Measurements from ENCODE around the gene TUBB1. TPM values are rescaled to one million over a fixed set of nuclear protein-coding genes. Genes with fewer than 3 reads are reported as not detected.

The TUBB1 gene
- polyA plus RNA-seq, 4 donors: 1.5 to 3.4 (median 1.9) TPM

GRCh38 chr20:59016795-59017492, 2.3 kb upstream of the TUBB1 start:
- DNase-seq (ENCODE audit: low read depth in 4 of 4, low spot score in 3 of 4): no peak

GRCh38 chr20:59017493-59018231, 1.6 kb upstream of the TUBB1 start:
- DNase-seq (ENCODE audit: low read depth in 4 of 4, low spot score in 3 of 4): no peak

DNA sequence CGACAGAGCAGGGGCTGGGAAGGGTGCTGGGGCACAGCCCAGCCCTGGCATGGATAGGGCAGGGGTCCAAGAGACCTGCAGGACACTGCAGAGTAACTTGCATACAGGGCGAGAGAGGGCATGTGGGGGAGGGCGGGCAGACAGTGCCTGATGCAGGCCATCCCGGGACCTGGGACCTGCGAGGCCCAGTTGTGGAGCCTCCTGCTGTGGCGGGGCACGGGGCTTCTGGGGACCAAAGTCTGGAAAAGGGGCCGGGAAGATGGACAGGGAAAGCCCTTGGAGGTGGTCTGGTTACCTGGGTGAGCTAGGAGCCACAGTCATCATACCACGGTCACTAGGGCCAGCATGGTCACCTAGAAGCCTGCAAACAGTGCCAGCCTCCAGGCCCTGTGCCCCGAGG, 412 bp upstream of the TUBB1 start:
- no peak for DNase-seq (ENCODE audit: low read depth in 4 of 4, low spot score in 3 of 4)

- no peak for DNase-seq (ENCODE audit: low read depth in 4 of 4, low spot score in 3 of 4)
These were observed 1.8 kb downstream of the TUBB1 start for GRCh38 chr20:59020938-59021551.

DNA sequence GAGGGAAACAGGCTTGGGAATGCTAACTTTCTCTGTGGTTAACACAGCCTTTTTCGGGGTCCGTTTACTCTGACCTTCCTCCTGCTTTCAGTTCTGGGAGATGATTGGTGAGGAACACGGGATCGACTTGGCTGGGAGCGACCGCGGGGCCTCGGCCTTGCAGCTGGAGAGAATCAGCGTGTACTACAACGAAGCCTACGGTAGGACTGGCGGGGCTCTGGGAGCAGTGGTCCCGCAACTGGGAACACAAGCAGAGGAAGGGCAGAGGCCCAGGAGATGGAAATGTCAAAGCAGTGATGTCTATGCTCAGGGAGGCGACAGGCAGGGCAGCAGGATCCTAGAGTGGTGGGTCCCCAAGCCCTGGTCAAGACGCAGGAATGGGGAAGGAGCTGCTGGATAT, 3.5 kb downstream of the TUBB1 start:
- DNase-seq (ENCODE audit: low read depth in 4 of 4, low spot score in 3 of 4): no peak

GRCh38 chr20:59023616-59024015, 4.4 kb downstream of the TUBB1 start:
- no peak for DNase-seq (ENCODE audit: low read depth in 4 of 4, low spot score in 3 of 4)

GRCh38 chr20:59024111-59024530, 4.9 kb downstream of the TUBB1 start:
- no peak for DNase-seq (ENCODE audit: low read depth in 4 of 4, low spot score in 3 of 4)

DNA sequence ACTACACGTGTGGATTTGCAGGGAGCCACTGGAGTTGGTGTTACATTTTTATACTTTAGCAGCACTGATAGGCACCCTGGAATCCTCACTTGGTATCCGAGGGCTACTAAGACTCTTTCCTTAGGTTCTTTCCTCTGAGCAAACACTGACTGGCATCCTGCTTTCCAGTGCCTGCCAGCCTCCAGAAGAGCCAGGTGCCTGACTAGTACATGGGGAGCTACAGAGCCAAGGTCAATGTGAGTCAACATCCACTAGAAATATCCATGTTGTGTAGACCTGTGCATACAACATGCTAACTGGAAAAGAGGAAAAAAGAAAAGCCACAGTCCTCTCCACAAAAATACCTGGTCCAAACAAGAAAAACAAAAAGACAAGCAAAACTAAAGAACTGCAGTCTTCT, 5.9 kb downstream of the TUBB1 start:
- DNase-seq (ENCODE audit: low read depth in 4 of 4, low spot score in 3 of 4): no peak

DNA sequence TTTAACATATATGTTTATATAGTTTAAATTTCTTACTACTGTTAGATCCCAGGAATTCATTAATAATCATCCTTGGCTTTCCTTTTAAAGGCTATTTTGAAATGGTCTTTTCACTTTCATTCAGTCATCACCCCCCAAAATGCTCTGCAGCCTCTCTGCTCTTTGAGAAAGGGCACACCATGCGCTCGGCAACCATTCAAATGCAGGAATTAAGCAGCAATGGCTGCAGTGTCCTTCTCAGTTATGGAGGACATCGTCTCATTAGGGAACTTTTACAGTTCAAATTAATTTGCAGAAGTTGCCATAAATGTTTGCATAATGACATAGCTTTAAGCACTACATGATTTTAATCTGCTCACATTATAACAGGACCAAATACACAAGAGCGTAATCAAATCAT, 6.3 kb downstream of the TUBB1 start:
- DNase-seq (ENCODE audit: low read depth in 4 of 4, low spot score in 3 of 4): no peak

DNA sequence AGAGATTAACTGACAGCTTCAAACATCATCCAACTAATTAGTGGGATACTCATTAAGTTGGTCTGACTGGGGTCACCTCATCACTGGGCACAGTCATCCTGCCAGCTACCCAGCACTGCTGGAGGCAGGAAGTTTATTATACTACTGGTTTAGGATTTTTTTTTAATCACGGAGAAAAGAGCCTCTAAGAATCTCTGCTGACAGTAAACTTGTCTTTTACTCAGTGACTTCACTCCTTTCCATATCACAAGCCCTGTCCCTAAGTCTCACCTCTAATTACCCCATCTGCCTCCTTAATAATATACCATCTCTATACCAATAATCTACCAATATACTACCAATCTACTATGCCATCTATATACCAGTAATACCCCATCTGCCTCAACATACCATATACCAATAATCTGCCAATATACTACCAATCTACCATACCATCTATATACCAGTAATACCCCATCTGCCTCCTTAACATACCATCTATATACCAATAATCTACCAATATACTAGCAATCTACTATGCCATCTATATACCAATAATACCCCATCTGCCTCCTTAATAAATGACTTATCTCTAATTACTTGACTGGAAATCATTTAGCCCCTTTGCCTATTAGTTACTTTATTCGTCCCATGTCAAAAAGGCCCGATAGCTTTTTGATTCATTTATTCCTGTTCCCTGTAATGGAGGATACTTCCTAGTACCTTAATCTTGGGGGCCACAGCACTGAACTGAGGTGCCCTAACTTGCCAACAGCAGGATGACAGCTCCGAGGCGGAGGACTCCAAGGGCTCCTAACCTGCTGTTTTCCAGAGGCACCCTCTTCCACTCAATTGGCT, 7.9 kb downstream of the TUBB1 start:
- DNase-seq (ENCODE audit: low read depth in 4 of 4, low spot score in 3 of 4): no peak

DNA sequence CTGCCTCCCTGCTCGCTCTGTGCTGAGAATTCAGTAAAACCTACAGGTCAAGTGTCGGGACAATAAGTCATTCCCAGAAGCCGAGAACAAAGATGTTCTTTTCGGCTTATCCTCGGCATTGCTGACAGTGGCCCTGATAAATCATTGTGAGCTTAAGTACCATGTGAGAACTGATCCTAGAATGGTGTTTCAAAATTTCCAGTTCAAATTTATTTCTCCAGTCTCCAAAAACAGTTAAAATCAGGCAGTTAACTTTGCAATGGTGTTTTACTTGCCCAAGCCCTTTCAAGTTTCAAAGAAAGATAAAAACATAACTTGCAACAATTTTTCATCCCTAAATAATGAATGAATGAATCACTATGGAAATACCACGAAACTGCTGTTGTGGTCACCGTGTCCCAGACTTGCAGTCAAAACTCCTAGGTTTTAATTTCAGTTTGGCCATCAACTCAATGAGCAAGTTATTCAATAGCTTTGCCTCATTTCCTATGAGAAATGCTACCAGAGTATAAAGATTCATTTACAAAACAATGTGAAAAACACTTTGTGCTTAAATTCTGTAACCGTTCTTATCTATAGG, 8.6 kb downstream of the TUBB1 start:
- DNase-seq (ENCODE audit: low read depth in 4 of 4, low spot score in 3 of 4): no peak

DNA sequence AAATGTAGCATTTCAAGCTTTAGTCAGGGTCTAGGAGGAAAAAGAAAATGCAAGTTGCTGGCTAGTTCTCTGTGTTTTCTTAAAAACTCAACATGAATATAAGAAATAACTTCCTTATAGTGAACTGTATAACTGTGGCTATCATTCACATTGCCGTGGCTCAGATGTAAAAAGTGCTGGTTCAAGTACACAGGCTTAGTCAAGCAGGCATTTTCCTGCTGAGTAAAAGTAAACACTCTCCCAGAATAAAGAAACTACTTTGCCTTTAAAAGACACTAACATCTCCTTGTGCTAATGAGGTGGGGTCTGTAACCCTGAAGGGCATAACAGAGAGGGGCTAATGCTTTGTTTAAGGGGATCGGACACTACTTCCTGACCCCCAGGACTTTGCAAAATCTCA, 9.6 kb downstream of the TUBB1 start:
- DNase-seq (ENCODE audit: low read depth in 4 of 4, low spot score in 3 of 4): no peak

- no peak for DNase-seq (ENCODE audit: low read depth in 4 of 4, low spot score in 3 of 4)
These were observed 11.8 kb downstream of the TUBB1 start for GRCh38 chr20:59030911-59031563.

GRCh38 chr20:59031564-59032022, 12.4 kb downstream of the TUBB1 start:
- no peak for DNase-seq (ENCODE audit: low read depth in 4 of 4, low spot score in 3 of 4)

DNA sequence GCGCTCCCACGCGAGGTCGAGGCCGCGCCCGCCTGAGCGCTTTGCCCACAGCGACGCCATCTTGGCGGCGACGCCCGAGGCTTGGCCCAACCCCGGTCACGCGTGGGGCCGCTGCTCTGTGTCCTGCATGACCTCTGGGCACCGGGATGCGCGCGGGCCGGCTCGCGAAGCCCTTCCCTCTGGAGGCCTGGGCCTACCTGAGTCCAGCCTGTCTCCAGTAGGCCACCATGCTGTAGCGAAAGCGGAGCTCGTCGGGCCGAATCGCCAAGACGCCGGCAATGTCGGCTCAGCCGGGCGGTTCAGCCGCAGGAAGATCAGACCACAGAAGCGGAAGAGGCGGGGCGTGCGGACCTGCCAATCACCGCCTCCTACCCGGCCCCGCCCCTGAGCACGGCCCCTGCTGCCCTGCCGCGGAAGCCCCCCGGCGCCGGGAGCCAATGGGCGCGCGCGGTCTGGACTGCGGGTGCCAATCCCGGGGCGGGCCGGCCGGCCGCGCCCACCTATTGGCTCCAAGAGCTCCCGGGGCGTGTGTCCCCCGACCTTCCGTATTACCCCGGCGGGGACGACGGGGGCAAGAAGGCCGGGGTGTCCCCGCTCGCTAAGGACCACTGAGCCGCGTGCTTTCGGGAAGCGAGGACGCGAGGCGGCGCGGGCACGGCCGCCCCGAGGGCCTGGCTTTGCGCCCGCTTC, 12.9 kb downstream of the TUBB1 start, which contains the start of gene ATP5F1E:
TSS of gene ATP5F1E (minus strand) at position 313 of the 690 bp plus-strand sequence. CDS start at position 229, 84 bp downstream.
- peak; percentile 78 to 89 (median 86) for DNase-seq (ENCODE audit: low read depth in 4 of 4, low spot score in 3 of 4)

GRCh38 chr20:59032713-59033059, 13.5 kb downstream of the TUBB1 start:
- DNase-seq (ENCODE audit: low read depth in 4 of 4, low spot score in 3 of 4): no peak

DNA sequence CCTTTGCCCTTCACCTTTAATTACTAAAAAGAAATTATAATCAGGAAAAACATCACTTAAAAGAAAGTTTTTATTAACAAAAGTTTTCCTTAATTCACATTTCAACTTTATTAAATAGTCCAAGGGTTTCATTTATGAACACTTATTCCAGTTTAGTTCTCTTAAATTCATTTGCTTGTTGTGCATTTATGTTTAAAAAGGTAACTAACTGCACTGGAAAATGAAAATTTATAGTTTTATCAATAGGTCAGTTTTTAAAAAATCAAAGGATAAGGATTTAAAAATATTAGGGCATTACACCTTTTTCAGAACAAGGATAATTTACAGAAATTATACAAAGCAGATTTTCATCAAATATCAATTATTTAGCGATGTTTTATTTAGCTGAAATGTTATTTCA, 13.9 kb downstream of the TUBB1 start:
- DNase-seq (ENCODE audit: low read depth in 4 of 4, low spot score in 3 of 4): no peak

DNA sequence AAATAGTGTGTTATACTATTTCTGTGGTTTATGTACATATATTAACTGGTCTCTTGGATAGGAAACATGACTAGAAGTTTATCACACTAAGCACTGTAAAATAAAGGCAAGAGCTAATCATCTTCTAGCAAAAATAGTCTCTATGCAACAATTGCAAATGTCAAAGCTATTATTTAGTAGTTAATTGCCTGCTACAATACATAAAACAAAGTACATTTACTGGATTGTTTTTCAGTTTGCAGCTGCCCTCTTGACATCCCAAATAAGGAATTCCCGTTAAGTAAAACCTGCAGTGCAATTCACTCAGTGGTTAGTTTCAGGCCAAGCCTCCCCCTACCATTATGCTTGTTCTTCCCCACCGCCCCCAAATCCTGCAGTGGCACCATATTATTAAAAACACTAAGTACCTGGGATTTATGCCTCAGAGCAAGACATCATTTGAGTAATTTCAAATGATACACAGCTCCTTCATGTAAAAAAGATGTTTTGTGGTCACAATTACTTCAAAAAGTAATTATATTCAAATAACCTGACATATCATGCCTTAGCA, 14.5 kb downstream of the TUBB1 start:
- DNase-seq (ENCODE audit: low read depth in 4 of 4, low spot score in 3 of 4): no peak

DNA sequence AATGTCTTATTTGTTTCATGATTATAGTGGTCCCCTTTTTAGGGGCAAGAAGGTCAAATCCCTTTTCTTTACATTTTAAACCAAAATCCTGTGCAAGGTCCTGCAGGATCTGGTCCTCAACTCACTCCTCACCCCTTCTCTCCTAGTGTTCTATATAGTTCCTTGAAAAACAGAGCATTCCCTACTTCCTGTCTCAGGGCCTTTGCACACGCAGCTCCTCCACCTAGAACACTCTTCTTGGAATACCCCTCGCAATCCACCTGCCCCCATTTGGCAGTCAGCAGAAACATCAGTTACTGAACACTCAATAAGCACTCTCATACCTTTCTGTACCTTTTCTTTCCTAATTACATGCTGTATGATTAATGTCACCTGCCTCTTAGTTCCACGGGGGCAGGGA, 16.2 kb downstream of the TUBB1 start:
- DNase-seq (ENCODE audit: low read depth in 4 of 4, low spot score in 3 of 4): no peak
